GM12864 (cell line): ENCODE measurements around the gene LRRC37A.
"Not testable (repeated sequence)": the region's sequence is repeated elsewhere in the genome, so short reads cannot be mapped to it uniquely, and the experiment has no call there.

ENCODE experiments used
- DNase-seq: peaks from one replicate; pipeline ENCODE4 v3.0.0-alpha.2; 2011; ENCODE audit warnings: low read depth
- H3K4me3 ChIP-seq: 2 replicates; pipeline ENCODE4 v1.5.1; 2011; ENCODE audit warnings: mild to moderate bottlenecking, low read depth, low read length, control low read depth
- TF ChIP-seq, protein P1 (sequence below): IDR thresholded peaks from 2 replicates; pipeline ENCODE4 v1.5.1; 2011; ENCODE audit warnings: low read depth, mild to moderate bottlenecking, moderate library complexity, low read length, control low read depth, inconsistent platforms; ENCODE audit errors: missing control alignments

LRRC37A gene

DNA sequence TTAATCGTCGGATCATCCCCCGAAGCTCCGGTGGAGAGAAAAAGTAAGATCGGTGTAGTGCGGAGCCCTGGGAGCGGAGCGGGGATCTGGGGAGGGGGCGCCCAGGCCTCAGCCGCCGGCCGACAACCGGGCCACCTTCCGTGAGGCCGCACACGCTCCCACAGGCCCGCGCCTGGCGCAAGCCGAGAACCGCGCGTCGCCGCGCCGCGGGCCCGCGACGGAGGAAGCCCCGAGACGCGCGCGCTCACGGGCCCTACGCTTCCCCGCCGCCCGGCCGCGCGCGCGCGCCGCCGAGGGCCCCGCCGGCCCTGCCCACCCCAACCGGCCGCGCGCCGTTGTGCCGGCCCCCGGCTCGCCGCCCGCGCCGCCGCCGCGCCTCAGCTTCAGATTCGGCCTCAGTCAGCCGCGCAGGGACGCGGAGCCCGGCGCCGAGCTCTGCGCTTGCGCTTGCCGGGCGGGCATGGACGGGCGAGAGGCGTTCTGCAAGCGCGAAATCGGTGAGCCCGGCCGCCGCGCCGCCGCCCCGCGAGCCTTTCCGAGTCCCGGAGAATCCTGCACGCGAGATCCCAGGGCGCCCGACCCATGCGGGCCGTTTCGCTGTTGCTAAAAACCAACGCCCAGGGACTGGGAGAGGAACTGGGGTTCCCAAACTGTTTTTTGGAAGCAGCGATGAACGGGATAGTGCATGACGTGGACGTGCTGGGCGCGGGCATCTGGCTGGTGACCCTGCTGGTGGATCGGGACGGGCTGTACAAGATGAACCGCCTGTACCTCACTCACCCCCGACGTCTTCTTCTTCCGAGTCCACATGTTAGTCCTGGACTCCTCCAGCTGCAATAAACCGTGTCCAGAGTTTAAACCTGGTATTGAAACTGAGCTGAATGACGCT, 28.0 kb upstream of the LRRC37A start:
- H3K4me3 ChIP-seq, result peak overlapping the region; percentile 60
- TF ChIP-seq, protein P1, sequence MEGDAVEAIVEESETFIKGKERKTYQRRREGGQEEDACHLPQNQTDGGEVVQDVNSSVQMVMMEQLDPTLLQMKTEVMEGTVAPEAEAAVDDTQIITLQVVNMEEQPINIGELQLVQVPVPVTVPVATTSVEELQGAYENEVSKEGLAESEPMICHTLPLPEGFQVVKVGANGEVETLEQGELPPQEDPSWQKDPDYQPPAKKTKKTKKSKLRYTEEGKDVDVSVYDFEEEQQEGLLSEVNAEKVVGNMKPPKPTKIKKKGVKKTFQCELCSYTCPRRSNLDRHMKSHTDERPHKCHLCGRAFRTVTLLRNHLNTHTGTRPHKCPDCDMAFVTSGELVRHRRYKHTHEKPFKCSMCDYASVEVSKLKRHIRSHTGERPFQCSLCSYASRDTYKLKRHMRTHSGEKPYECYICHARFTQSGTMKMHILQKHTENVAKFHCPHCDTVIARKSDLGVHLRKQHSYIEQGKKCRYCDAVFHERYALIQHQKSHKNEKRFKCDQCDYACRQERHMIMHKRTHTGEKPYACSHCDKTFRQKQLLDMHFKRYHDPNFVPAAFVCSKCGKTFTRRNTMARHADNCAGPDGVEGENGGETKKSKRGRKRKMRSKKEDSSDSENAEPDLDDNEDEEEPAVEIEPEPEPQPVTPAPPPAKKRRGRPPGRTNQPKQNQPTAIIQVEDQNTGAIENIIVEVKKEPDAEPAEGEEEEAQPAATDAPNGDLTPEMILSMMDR, result no peak
- DNase-seq, result no peak

DNA sequence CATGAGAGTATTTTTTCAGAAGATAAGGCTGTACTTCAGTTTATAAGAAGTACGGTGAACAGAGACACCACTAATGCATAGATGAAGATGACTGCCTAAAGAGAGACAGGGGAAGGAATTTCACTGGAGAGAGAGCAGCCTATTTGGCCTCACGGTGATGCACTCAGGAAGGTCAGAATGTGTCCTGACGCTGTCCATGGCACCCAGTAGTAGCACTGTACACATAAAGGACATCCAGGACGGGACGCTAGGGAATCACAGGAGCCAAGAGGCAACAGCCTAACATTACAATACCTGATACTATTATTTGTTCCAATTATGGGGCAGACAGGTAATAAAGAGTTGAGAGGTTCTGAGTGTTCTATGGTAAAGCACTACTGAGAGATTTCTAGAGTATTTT, 24.9 kb upstream of the LRRC37A start:
- no peak overlapping the region for H3K4me3 ChIP-seq
- TF ChIP-seq, protein P1, result no peak
- DNase-seq, result no peak

DNA sequence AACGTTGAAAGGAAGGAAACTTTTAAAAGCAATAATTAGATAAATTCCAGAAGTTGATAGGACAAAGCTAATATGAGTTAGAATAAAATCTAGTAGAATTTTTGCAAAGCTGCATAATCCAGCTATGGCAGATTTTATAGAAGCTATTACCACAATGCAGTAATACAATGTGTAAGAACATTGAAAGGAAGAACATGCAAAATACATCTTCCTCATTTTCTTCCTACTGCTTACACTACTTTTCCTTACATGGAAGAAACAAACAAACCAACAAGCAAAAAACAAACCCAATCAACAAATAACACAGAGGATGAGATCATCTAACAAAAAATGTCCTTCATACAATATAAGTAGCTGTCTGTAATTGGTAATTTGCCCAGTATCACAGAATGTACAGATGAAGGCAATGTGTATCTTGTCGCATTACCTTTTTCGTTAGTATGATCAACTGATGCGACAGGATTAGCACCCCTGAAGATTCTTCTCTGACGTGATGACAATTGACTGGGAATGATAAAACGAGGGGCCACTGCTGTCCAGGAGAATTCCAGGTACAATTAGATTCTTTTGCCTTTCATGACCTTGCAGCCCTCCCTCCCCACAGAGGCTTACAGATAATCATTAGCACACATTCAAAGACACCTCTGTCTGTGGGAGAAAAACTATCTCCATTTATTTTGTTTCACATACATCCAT, 21.2 kb upstream of the LRRC37A start:
- TF ChIP-seq, protein P1, result no peak
- no peak for DNase-seq
- H3K4me3 ChIP-seq, result no peak overlapping the region

DNA sequence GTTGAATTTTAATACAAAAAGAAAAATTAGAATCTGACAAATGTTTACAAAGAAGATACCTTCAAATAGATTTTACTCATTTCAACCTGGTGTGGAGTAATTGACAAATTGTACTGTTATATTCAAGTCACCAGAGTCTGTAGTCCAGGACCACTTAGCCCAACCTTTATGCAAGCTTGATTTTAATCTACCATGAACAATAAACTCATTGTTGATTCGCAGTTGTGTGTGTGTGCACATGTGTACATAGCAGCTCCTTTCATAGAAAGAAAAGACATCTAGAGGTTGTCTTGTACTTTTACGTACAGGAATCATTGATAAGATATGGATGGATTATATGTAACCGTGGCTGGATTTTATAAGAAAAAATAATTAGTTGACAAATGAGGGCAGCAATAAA, 20.7 kb upstream of the LRRC37A start:
- TF ChIP-seq, protein P1, result no peak
- H3K4me3 ChIP-seq, result no peak overlapping the region
- DNase-seq, result no peak

DNA sequence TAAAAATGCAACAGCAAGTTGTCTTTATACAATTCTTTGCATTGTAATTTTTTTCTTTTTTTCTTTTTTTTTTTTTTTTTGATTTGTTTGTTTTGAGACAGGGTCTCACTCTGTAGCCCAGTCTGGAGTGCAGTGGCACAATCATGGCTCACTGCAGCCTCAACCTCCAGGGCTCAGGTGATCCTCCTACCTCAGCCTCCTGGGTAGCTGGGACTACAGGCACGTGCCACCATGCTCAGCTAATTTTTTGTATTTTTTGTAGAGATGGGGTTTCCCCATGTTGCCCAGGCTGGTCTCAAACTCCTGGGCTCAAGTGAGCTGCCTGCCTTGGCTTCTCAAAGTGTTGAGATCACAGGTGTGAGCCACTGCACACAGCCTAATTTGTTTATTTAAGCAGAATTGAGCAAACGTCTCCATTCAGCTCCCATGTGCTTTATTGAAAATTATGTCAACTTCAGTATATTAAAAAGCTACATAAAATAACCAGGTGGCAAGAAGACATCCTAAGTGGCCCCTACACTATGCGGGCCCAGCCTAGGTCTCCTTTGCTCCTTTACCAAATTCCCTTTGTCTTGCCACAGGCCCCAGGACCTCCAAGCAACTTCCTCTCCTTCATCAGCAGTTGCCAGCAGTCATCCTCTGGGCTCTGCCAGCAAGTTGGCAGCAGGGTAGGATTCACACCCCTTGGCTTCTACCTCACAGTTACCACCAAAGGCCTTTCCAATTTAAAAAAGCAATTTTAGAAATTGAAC, 18.0 kb upstream of the LRRC37A start:
- not testable (repeated sequence) for DNase-seq, H3K4me3 ChIP-seq

DNA sequence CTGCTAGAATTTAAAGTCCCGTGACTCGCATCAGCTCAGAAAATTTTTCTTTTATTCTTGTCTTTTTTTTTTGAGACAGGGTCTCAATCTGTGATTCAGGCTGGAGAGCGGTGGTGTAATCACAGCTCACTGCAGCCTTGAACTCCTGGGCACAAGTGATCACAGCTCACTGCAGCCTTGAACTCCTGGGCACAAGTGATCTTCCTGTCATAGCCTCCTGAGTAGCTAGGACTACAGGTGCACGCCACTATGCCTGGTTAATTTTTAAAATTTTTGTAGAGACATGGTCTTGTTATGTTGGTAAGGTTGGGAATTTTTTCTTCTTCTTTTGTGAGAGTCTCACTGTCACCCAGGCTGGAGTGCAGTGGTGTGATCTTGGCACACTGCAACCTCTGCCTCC, 13.6 kb upstream of the LRRC37A start:
- not testable (repeated sequence) for H3K4me3 ChIP-seq, DNase-seq

DNA sequence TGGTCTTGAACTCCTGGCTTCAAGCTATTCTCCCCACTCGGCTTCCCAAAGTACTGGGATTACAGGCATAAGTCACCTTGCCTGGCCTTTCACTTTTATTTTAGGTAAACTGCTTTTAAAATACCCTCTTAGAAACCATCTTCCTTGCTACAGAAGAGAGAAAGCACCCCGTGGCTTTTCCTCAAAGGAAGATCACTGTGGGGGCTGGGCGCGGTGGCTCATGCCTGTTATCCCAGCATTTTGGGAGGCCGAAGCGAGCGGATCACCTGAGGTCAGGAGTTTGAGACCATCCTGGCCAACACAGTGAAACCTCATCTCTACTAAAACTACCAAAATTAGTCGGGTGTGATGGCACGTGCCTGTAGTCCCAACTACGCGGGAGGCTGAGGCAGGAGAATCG, 12.3 kb upstream of the LRRC37A start:
- H3K4me3 ChIP-seq, DNase-seq: not testable (repeated sequence)

DNA sequence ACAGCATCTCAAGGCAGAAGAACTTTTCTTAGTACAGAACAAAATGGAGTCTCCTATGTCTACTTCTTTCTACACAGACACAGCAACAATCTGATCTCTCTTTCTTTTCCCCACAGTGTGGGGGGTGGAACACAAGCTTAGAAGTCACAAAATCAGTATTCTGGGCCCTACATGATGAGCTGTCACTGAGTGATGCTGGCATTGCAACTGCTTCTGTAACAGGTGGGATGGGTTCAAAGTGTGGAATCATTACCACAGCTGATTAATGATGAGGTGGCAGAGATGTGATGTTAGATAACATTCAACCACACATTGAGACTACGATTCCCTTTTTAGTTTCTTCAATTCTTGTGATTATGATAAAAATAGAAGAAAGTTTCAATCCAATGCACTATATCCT, 10.5 kb upstream of the LRRC37A start:
- DNase-seq, H3K4me3 ChIP-seq: not testable (repeated sequence)

DNA sequence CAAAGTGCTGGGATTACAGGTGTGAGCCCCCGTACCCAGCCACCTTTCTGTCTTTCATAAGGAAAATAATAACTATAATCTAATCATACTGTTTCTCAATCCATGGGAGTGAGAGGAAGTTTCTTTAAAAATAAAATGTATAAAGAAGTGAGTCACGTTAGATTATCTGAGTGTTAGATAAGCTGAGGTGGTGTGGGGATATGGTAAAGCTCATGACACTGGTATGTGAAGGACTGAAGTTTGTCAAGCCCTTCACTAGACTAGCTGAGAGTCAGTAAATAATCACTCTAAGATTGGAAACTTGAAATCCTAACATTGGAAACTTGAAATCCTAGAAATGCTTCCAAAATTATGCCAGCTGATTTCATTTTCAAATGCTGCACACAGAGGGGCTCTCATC, 9.4 kb upstream of the LRRC37A start:
- DNase-seq, H3K4me3 ChIP-seq: not testable (repeated sequence)
